Measurements from ENCODE around the gene AKR1C2. TPM values are rescaled to one million over a fixed set of nuclear protein-coding genes. Genes with fewer than 3 reads are reported as not detected.
"Not testable (repeated sequence)": the region's sequence is repeated elsewhere in the genome, so short reads cannot be mapped to it uniquely, and the experiment has no call there.

Gene AKR1C2
- total RNA-seq, 1 experiment from 2014 or later = 15.8 TPM

- not testable (repeated sequence) for DNase-seq (ENCODE audit: low spot score)
These were observed 42.1 kb downstream of the AKR1C2 start for GRCh38 chr10:4961558-4961957.

GRCh38 chr10:4956955-4957645 lies 46.6 kb downstream of the AKR1C2 start:
- not testable (repeated sequence) for DNase-seq (ENCODE audit: low spot score)

GRCh38 chr10:4956088-4956487 lies 47.6 kb downstream of the AKR1C2 start:
- DNase-seq (ENCODE audit: low spot score) = not testable (repeated sequence)

- no peak for DNase-seq (ENCODE audit: low spot score)
These were observed 50.3 kb downstream of the AKR1C2 start for GRCh38 chr10:4953405-4953804.

GRCh38 chr10:4951512-4952162 lies 52.0 kb downstream of the AKR1C2 start:
- not testable (repeated sequence) for DNase-seq (ENCODE audit: low spot score)

- DNase-seq (ENCODE audit: low spot score) = peak; percentile 70
These were observed 55.7 kb downstream of the AKR1C2 start for GRCh38 chr10:4947635-4948596.

- no peak for DNase-seq (ENCODE audit: low spot score)
These were observed 56.5 kb downstream of the AKR1C2 start for GRCh38 chr10:4947039-4947634.

- DNase-seq (ENCODE audit: low spot score) = no peak
These were observed 57.6 kb downstream of the AKR1C2 start for GRCh38 chr10:4945766-4946717.

- DNase-seq (ENCODE audit: low spot score) = no peak
These were observed 58.8 kb downstream of the AKR1C2 start for GRCh38 chr10:4944841-4945240.

- DNase-seq (ENCODE audit: low spot score) = no peak
These were observed 59.8 kb downstream of the AKR1C2 start for GRCh38 chr10:4943821-4944220.

- DNase-seq (ENCODE audit: low spot score) = not testable (repeated sequence)
These were observed 60.2 kb downstream of the AKR1C2 start for GRCh38 chr10:4943416-4943815.

- DNase-seq (ENCODE audit: low spot score) = peak; percentile 12
These were observed 60.7 kb downstream of the AKR1C2 start for GRCh38 chr10:4942931-4943330.

GRCh38 chr10:4941540-4942330 lies 61.9 kb downstream of the AKR1C2 start:
- DNase-seq (ENCODE audit: low spot score) = peak; percentile 78

- not testable (repeated sequence) for DNase-seq (ENCODE audit: low spot score)
These were observed 62.7 kb downstream of the AKR1C2 start for GRCh38 chr10:4940909-4941308.

- DNase-seq (ENCODE audit: low spot score) = not testable (repeated sequence)
These were observed 63.6 kb downstream of the AKR1C2 start for GRCh38 chr10:4940073-4940428.

GRCh38 chr10:4939224-4940072 lies 64.2 kb downstream of the AKR1C2 start:
- DNase-seq (ENCODE audit: low spot score) = peak; percentile 9
